Chondrocyte (in vitro differentiated cells): Measurements from ENCODE around the gene SCAMP2. TPM values are rescaled to one million over a fixed set of nuclear protein-coding genes. Genes with fewer than 3 reads are reported as not detected.

Experiments used
- DNase-seq: peaks from one replicate; pipeline ENCODE4 v3.0.0; 2021; ENCODE audit warnings: mixed read lengths, low spot score
- H3K27ac Mint-ChIP-seq: one replicate; pipeline ENCODE4 v1.8.0; 2021; ENCODE audit warnings: mild to moderate bottlenecking, moderate library complexity, mixed read lengths; ENCODE audit not compliant: unreplicated experiment
- H3K27me3 Mint-ChIP-seq: 2 replicates; pipeline ENCODE4 v1.8.0; 2021; ENCODE audit warnings: low read depth, mixed read lengths
- H3K36me3 Mint-ChIP-seq: 2 replicates; pipeline ENCODE4 v1.8.0; 2021; ENCODE audit warnings: low read depth, mixed read lengths
- H3K4me1 Mint-ChIP-seq: 2 replicates; pipeline ENCODE4 v1.8.0; 2021; ENCODE audit warnings: low read depth, mild to moderate bottlenecking, mixed read lengths
- H3K4me3 Mint-ChIP-seq: one replicate; pipeline ENCODE4 v1.8.0; 2021; ENCODE audit warnings: mild to moderate bottlenecking, moderate library complexity, mixed read lengths; ENCODE audit not compliant: unreplicated experiment
- H3K9me3 Mint-ChIP-seq: 2 replicates; pipeline ENCODE4 v1.8.0; 2021; ENCODE audit warnings: low read depth, mixed read lengths
- total RNA-seq: library from RNA; stranded (reverse); gene quantifications from 3 replicates; pipeline ENCODE4 v1.2.1, GENCODE V29; 2021
- TF ChIP-seq, protein P1 (sequence below): fragments of 200-600 bp; sonication (generic); IDR thresholded peaks from 2 replicates; pipeline ENCODE4 v1.5.0; 2021; ENCODE audit warnings: antibody characterized with exemption, mild to moderate bottlenecking, moderate library complexity

The SCAMP2 gene
- total RNA-seq, 1 donor from 2014 or later: 67.9 TPM

GRCh38 chr15:74858369-74858740 is 14.8 kb downstream of the SCAMP2 start:
- Mint-ChIP-seq H3K27me3 (no peaks in the 10 kb centered on the region), H3K4me1 (peaks cover 13% of the 10 kb centered on the region), H3K27ac (no peak overlapping the region), H3K4me3 (no peak overlapping the region), H3K9me3 (no peaks in the 10 kb centered on the region), H3K36me3 (peaks cover 2% of the 10 kb centered on the region)
- TF ChIP-seq, protein P1, sequence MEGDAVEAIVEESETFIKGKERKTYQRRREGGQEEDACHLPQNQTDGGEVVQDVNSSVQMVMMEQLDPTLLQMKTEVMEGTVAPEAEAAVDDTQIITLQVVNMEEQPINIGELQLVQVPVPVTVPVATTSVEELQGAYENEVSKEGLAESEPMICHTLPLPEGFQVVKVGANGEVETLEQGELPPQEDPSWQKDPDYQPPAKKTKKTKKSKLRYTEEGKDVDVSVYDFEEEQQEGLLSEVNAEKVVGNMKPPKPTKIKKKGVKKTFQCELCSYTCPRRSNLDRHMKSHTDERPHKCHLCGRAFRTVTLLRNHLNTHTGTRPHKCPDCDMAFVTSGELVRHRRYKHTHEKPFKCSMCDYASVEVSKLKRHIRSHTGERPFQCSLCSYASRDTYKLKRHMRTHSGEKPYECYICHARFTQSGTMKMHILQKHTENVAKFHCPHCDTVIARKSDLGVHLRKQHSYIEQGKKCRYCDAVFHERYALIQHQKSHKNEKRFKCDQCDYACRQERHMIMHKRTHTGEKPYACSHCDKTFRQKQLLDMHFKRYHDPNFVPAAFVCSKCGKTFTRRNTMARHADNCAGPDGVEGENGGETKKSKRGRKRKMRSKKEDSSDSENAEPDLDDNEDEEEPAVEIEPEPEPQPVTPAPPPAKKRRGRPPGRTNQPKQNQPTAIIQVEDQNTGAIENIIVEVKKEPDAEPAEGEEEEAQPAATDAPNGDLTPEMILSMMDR: no peak
- no peak for DNase-seq

- Mint-ChIP-seq H3K4me1 (peaks cover 11% of the 10 kb centered on the region), H3K27me3 (no peaks in the 10 kb centered on the region), H3K9me3 (no peaks in the 10 kb centered on the region), H3K27ac (no peak overlapping the region), H3K36me3 (peaks cover 3% of the 10 kb centered on the region), H3K4me3 (no peak overlapping the region)
- TF ChIP-seq, protein P1: no peak
- DNase-seq: no peak
These were observed 15.3 kb downstream of the SCAMP2 start for GRCh38 chr15:74857671-74858368.

- H3K4me3 Mint-ChIP-seq: no peak overlapping the region
- H3K4me1 Mint-ChIP-seq: peaks cover 11% of the 10 kb centered on the region
- no peak overlapping the region for H3K27ac Mint-ChIP-seq
- H3K27me3 Mint-ChIP-seq: no peaks in the 10 kb centered on the region
- TF ChIP-seq, protein P1: no peak
- DNase-seq: no peak
- H3K9me3 Mint-ChIP-seq: no peaks in the 10 kb centered on the region
- peaks cover 5% of the 10 kb centered on the region for H3K36me3 Mint-ChIP-seq
These were observed 16.0 kb downstream of the SCAMP2 start for GRCh38 chr15:74857082-74857655.

DNA sequence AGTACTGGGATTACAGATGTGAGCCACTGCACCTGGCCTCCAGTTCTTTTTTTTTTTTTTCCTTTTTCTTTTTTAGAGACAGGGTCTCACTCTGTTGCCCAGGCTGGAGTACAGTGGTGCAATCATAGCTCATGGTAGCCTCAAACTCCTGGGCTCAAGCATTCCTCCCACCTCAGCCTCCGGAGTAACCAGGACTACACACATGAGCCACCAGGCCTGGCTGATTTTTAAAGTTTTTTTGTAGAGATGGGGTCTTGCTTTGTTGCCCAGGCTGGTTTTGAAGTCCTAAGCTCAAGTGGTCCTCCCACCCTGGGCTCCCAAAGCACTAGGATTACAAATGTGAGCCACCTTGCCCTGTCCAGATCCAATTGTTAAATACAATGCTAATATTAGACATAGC is 16.6 kb downstream of the SCAMP2 start:
- Mint-ChIP-seq H3K27ac (no peak overlapping the region), H3K27me3 (no peaks in the 10 kb centered on the region), H3K9me3 (no peaks in the 10 kb centered on the region), H3K4me1 (peaks cover 11% of the 10 kb centered on the region), H3K36me3 (peaks cover 6% of the 10 kb centered on the region), H3K4me3 (no peak overlapping the region)
- TF ChIP-seq, protein P1: no peak
- no peak for DNase-seq

- H3K4me3 Mint-ChIP-seq: no peak overlapping the region
- H3K36me3 Mint-ChIP-seq: peaks cover 10% of the 10 kb centered on the region
- H3K9me3 Mint-ChIP-seq: no peaks in the 10 kb centered on the region
- H3K27me3 Mint-ChIP-seq: no peaks in the 10 kb centered on the region
- no peak overlapping the region for H3K27ac Mint-ChIP-seq
- TF ChIP-seq, protein P1: no peak
- DNase-seq: no peak
- H3K4me1 Mint-ChIP-seq: peaks cover 11% of the 10 kb centered on the region
These were observed 17.3 kb downstream of the SCAMP2 start for GRCh38 chr15:74855857-74856256.
